Activated B cell treated with CpG ODN at 0.5 μM for 24 hours (primary cell): ENCODE data around the gene DHX40. TPM values are rescaled to one million over a fixed set of nuclear protein-coding genes. Genes with fewer than 3 reads are reported as not detected.
"Not testable (repeated sequence)": the region's sequence is repeated elsewhere in the genome, so short reads cannot be mapped to it uniquely, and the experiment has no call there.

Experiments used
- ATAC-seq: fragments of 200-7000 bp; cut with Tn5 transposase; one replicate; pipeline ENCODE4 v1.10.0; 2021; ENCODE audit warnings: low read depth, mild to moderate bottlenecking, moderate library complexity
- CTCF ChIA-PET: fragments of 350-600 bp; sonication (Branson Sonifier 250); formaldehyde crosslinking; loops from one replicate; lab custom pipeline; 2021; ENCODE audit warnings: antibody characterized with exemption; lab: Charles Lee
- POLR2A ChIA-PET: fragments of 350-600 bp; sonication (Branson Sonifier 250); formaldehyde crosslinking; loops from one replicate; lab custom pipeline; 2021; ENCODE audit warnings: antibody characterized with exemption; lab: Charles Lee
- DNase-seq: peaks from one replicate; pipeline ENCODE4 v3.0.0; 2022
- H3K27ac Mint-ChIP-seq: one replicate; pipeline ENCODE4 v1.8.0; 2020; ENCODE audit warnings: mixed read lengths
- H3K27me3 Mint-ChIP-seq: one replicate; pipeline ENCODE4 v1.8.0; 2021; ENCODE audit warnings: mixed read lengths
- H3K36me3 Mint-ChIP-seq: one replicate; pipeline ENCODE4 v1.8.0; 2021; ENCODE audit warnings: low read depth, mixed read lengths
- H3K4me1 Mint-ChIP-seq: one replicate; pipeline ENCODE4 v1.8.0; 2021; ENCODE audit warnings: mixed read lengths
- H3K4me3 Mint-ChIP-seq: one replicate; pipeline ENCODE4 v1.8.0; 2020; ENCODE audit warnings: mild to moderate bottlenecking, mixed read lengths
- H3K9me3 Mint-ChIP-seq: one replicate; pipeline ENCODE4 v1.8.0; 2020; ENCODE audit warnings: mixed read lengths
- CTCF ChIP-seq: fragments of 200-600 bp; IDR thresholded peaks from one replicate; pipeline ENCODE4 v1.8.0; 2022; ENCODE audit warnings: antibody characterized with exemption, mild to moderate bottlenecking
- intact Hi-C: fragments of 100-400 bp; cut with micrococcal nuclease; formaldehyde crosslinking; loops from one replicate; pipeline ENCODE4 v1.15.1; 2024
- total RNA-seq: library from RNA; stranded (reverse); gene quantifications from 2 replicates; pipeline ENCODE4 v1.2.3, GENCODE V29; 2022

The DHX40 gene
- total RNA-seq, 1 donor from 2014 or later: 22.6 TPM

- intact Hi-C loops: no loop called here
- peaks cover 25% of the 10 kb centered on the region for H3K36me3 Mint-ChIP-seq
- H3K27ac Mint-ChIP-seq: no peak overlapping the region
- no peak for TF ChIP-seq CTCF
- no peaks in the 10 kb centered on the region for H3K4me1 Mint-ChIP-seq
- H3K9me3 Mint-ChIP-seq: no peaks in the 10 kb centered on the region
- no peak overlapping the region for H3K4me3 Mint-ChIP-seq
- ChIA-PET CTCF (no interaction called here), POLR2A (no interaction called here)
- no peak for DNase-seq
- no peak for ATAC-seq
- H3K27me3 Mint-ChIP-seq: no peaks in the 10 kb centered on the region
These were observed 7.0 kb downstream of the DHX40 start for GRCh38 chr17:59572301-59572924.

GRCh38 chr17:59584168-59584567, 18.8 kb downstream of the DHX40 start:
- H3K27me3 Mint-ChIP-seq, intact Hi-C loops, H3K27ac Mint-ChIP-seq, H3K4me3 Mint-ChIP-seq, CTCF ChIA-PET, H3K4me1 Mint-ChIP-seq, DNase-seq, H3K9me3 Mint-ChIP-seq, POLR2A ChIA-PET, ATAC-seq, H3K36me3 Mint-ChIP-seq: not testable (repeated sequence)

GRCh38 chr17:59600169-59600568, 34.8 kb downstream of the DHX40 start:
- no peak for ATAC-seq
- TF ChIP-seq CTCF: no peak
- ChIA-PET CTCF (no interaction called here), POLR2A (no interaction called here)
- Mint-ChIP-seq H3K9me3 (no peaks in the 10 kb centered on the region), H3K4me3 (no peak overlapping the region), H3K36me3 (peaks cover 52% of the 10 kb centered on the region), H3K27me3 (no peaks in the 10 kb centered on the region), H3K4me1 (no peaks in the 10 kb centered on the region), H3K27ac (no peak overlapping the region)
- intact Hi-C loops: no loop called here
- DNase-seq: no peak

GRCh38 chr17:59601130-59601529, 35.7 kb downstream of the DHX40 start:
- intact Hi-C loops: no loop called here
- Mint-ChIP-seq H3K4me1 (no peaks in the 10 kb centered on the region), H3K27ac (no peak overlapping the region), H3K36me3 (peaks cover 59% of the 10 kb centered on the region), H3K4me3 (no peak overlapping the region), H3K9me3 (no peaks in the 10 kb centered on the region), H3K27me3 (no peaks in the 10 kb centered on the region)
- TF ChIP-seq CTCF: no peak
- CTCF ChIA-PET: interaction anchor here (0.7 kb wide), 1 partner anchor 967 kb away, joined by 3 read pairs; no protein-coding TSS in a partner anchor
- ATAC-seq: no peak
- POLR2A ChIA-PET: interaction anchor here (0.7 kb wide), 1 partner anchor 42 kb away, joined by 4 read pairs; no protein-coding TSS in a partner anchor
- no peak for DNase-seq

GRCh38 chr17:59607061-59607460, 41.7 kb downstream of the DHX40 start:
- H3K27ac Mint-ChIP-seq: peak overlapping the region; percentile 44
- no peak overlapping the region for H3K4me3 Mint-ChIP-seq
- intact Hi-C loops: no loop called here
- ATAC-seq (no peak), DNase-seq (no peak)
- no peak for TF ChIP-seq CTCF
- POLR2A ChIA-PET: interaction anchor here (1.3 kb wide), 1 partner anchor 12 kb away, joined by 3 read pairs; the partner anchor contains the start of gene CLTC
- CTCF ChIA-PET: interaction anchor here (1.0 kb wide), 1 partner anchor 36 kb away, joined by 3 read pairs; no protein-coding TSS in a partner anchor
- peaks cover 73% of the 10 kb centered on the region for H3K36me3 Mint-ChIP-seq
- no peaks in the 10 kb centered on the region for H3K4me1 Mint-ChIP-seq
- H3K27me3 Mint-ChIP-seq: no peaks in the 10 kb centered on the region
- no peaks in the 10 kb centered on the region for H3K9me3 Mint-ChIP-seq
